ENCODE measurements around the gene KLHL10. TPM values are rescaled to one million over a fixed set of nuclear protein-coding genes. Genes with fewer than 3 reads are reported as not detected.

Gene KLHL10
- total and polyA plus RNA-seq, 9 of the 15 experiments (the other 6 are each of a cell fraction or from before 2014, with no cell fraction given), result 0.06 to 0.56 (median 0.12) TPM; not detected in 5

- TF ChIP-seq ZNF785 (CRISPR knock-in tag; IDR thresholded peaks at IDR 0.05) (no peak), KLF13 (tag; IDR thresholded peaks at IDR 0.05; ENCODE audit: borderline replicate concordance, low read depth) (no peak), ZNF699 (CRISPR knock-in tag; IDR thresholded peaks at IDR 0.05; ENCODE audit: insufficient replicate concordance) (no peak), NRF1 (conservative IDR thresholded peaks at IDR 0.05 in 1 of 2, IDR thresholded peaks at IDR 0.05 in 1 of 2) (peak; percentile 84 to 87), ZNF316 (IDR thresholded peaks at IDR 0.05) (no peak), PCBP2 (IDR thresholded peaks at IDR 0.05; ENCODE audit: low read depth, low read length, poor library complexity, severe bottlenecking) (no peak), YY1 (IDR thresholded peaks at IDR 0.05; ENCODE audit: borderline replicate concordance in 1 of 3, control insufficient read depth in 1 of 3, extremely low read depth in 1 of 3, insufficient read depth in 3 of 3, insufficient read length in 1 of 3, insufficient replicate concordance in 2 of 3, low read depth in 1 of 3, low read length in 2 of 3) (peak in 2 of 3 experiments; percentile 22 to 57), MECOM (CRISPR knock-in tag; IDR thresholded peaks at IDR 0.05) (no peak), ZNF140 (CRISPR knock-in tag; IDR thresholded peaks at IDR 0.05) (no peak), ZKSCAN3 (CRISPR knock-in tag; IDR thresholded peaks at IDR 0.05) (no peak), RFX5 (IDR thresholded peaks at IDR 0.05; ENCODE audit: low read depth, low read length) (no peak), ZKSCAN1 (IDR thresholded peaks at IDR 0.05; ENCODE audit: low read depth, low read length) (no peak), BACH1 (tag; IDR thresholded peaks at IDR 0.05) (no peak), MXD1 (CRISPR knock-in tag; IDR thresholded peaks at IDR 0.05; ENCODE audit: borderline replicate concordance, poor library complexity, severe bottlenecking) (no peak), POLR2B (IDR thresholded peaks at IDR 0.05; ENCODE audit: low read depth, partially characterized antibody) (peak; percentile 39), DMBX1 (CRISPR knock-in tag; IDR thresholded peaks at IDR 0.05; ENCODE audit: borderline replicate concordance) (no peak), CTBP1 (IDR thresholded peaks at IDR 0.05; ENCODE audit: borderline replicate concordance) (peak; percentile 52; the same call in 1 of the 2 replicates), CHD2 (IDR thresholded peaks at IDR 0.05; ENCODE audit: low read depth, low read length) (no peak), MTA2 (IDR thresholded peaks at IDR 0.05; ENCODE audit: low read depth) (no peak), SLC30A9 (CRISPR knock-in tag; IDR thresholded peaks at IDR 0.05) (no peak)
- TF ChIP-seq, protein P1, sequence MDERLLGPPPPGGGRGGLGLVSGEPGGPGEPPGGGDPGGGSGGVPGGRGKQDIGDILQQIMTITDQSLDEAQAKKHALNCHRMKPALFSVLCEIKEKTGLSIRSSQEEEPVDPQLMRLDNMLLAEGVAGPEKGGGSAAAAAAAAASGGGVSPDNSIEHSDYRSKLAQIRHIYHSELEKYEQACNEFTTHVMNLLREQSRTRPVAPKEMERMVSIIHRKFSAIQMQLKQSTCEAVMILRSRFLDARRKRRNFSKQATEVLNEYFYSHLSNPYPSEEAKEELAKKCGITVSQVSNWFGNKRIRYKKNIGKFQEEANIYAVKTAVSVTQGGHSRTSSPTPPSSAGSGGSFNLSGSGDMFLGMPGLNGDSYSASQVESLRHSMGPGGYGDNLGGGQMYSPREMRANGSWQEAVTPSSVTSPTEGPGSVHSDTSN (CRISPR knock-in tag; IDR thresholded peaks at IDR 0.05; ENCODE audit: low read depth), result no peak
- TF ChIP-seq, protein P1 (tag; conservative IDR thresholded peaks at IDR 0.05; ENCODE audit: low read depth), result no peak
- TF ChIP-seq, protein P2, sequence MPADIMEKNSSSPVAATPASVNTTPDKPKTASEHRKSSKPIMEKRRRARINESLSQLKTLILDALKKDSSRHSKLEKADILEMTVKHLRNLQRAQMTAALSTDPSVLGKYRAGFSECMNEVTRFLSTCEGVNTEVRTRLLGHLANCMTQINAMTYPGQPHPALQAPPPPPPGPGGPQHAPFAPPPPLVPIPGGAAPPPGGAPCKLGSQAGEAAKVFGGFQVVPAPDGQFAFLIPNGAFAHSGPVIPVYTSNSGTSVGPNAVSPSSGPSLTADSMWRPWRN (IDR thresholded peaks at IDR 0.05; ENCODE audit: low read depth), result no peak
- TF ChIP-seq, protein P3, sequence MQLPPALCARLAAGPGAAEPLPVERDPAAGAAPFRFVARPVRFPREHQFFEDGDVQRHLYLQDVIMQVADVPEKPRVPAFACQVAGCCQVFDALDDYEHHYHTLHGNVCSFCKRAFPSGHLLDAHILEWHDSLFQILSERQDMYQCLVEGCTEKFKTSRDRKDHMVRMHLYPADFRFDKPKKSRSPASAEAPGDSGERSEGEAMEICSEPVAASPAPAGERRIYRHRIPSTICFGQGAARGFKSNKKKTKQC (CRISPR knock-in tag; IDR thresholded peaks at IDR 0.05), result no peak
These were observed 1.6 kb upstream of the KLHL10 start, which contains the start of gene NT5C3B (continued) for GRCh38 chr17:41835800-41836549.

Measured in K562 (cell line).